ENCODE data around the gene CDC42EP2.
A peak's percentile ranks its signal among the peaks of the same experiment; 100 is the strongest.

The CDC42EP2 gene

GRCh38 chr11:65341856-65342255, 27.2 kb downstream of the CDC42EP2 start:
- CTCF ChIA-PET = interaction anchor here (1.6 to 3.4 kb wide), 2 partner anchors 12 to 27 kb away, joined by 5 to 17 read pairs; partner anchors contain the start of gene CDC42EP2
- POLR2A ChIA-PET = no interaction called here
- no peak for TF ChIP-seq CTCF (IDR thresholded peaks at IDR 0.05; ENCODE audit: control extremely low read depth, extremely low read depth, low read depth, missing control alignments)
- no peak for DNase-seq (ENCODE audit: extremely low spot score)

- CTCF ChIA-PET = interaction anchor here (1.1 to 4.1 kb wide), 8 partner anchors 10 to 339 kb away, joined by 3 to 29 read pairs (median 6); partner anchors contain the start of gene DPF2
- no peak for DNase-seq (ENCODE audit: extremely low spot score)
- TF ChIP-seq CTCF (IDR thresholded peaks at IDR 0.05; ENCODE audit: control extremely low read depth, extremely low read depth, low read depth, missing control alignments) = no peak
- POLR2A ChIA-PET = interaction anchor here (1.0 kb wide), 1 partner anchor 17 kb away, joined by 3 read pairs; no protein-coding TSS in a partner anchor
Measured at GRCh38 chr11:65351511-65351910, 36.8 kb downstream of the CDC42EP2 start.

GRCh38 chr11:65352783-65353182, 38.1 kb downstream of the CDC42EP2 start:
- peak; percentile 19 for TF ChIP-seq CTCF (IDR thresholded peaks at IDR 0.05; ENCODE audit: control extremely low read depth, extremely low read depth, low read depth, missing control alignments)
- ChIA-PET CTCF (interaction anchor here (1.5 to 4.1 kb wide), 5 partner anchors 9 to 158 kb away, joined by 3 to 29 read pairs (median 8); partner anchors contain the start of gene DPF2), POLR2A (no interaction called here)
- no peak for DNase-seq (ENCODE audit: extremely low spot score)

GRCh38 chr11:65353376-65353775, 38.7 kb downstream of the CDC42EP2 start:
- DNase-seq (ENCODE audit: extremely low spot score) = no peak
- ChIA-PET POLR2A (no interaction called here), CTCF (interaction anchor here (1.5 to 4.1 kb wide), 3 partner anchors 18 to 37 kb away, joined by 4 to 29 read pairs (median 14); partner anchors contain the start of gene DPF2)
- TF ChIP-seq CTCF (IDR thresholded peaks at IDR 0.05; ENCODE audit: control extremely low read depth, extremely low read depth, low read depth, missing control alignments) = no peak

- CTCF ChIA-PET = interaction anchor here (1.0 to 4.1 kb wide), 3 partner anchors 19 to 39 kb away, joined by 3 to 29 read pairs (median 4); partner anchors contain the start of gene DPF2
Measured at GRCh38 chr11:65353900-65354264, 39.2 kb downstream of the CDC42EP2 start.

More at GRCh38 chr11:65353900-65354264, 39.2 kb downstream of the CDC42EP2 start:
- POLR2A ChIA-PET = interaction anchor here (0.8 kb wide), 1 partner anchor 152 kb away, joined by 3 read pairs; no protein-coding TSS in a partner anchor
- no peak for DNase-seq (ENCODE audit: extremely low spot score)
- TF ChIP-seq CTCF (IDR thresholded peaks at IDR 0.05; ENCODE audit: control extremely low read depth, extremely low read depth, low read depth, missing control alignments) = no peak

Measured in GM10248 (cell line).